Activated T-helper 1 cell treated with Interleukin-2 at 50 U/mL for 16 hours (primary cell): Measurements from ENCODE around the gene METRNL.
"Not testable (repeated sequence)": the region's sequence is repeated elsewhere in the genome, so short reads cannot be mapped to it uniquely, and the experiment has no call there.

Source experiments
- DNase-seq: peaks from one replicate; pipeline ENCODE4 v3.0.0-alpha.2; 2020; ENCODE audit warnings: low read depth

Gene METRNL

GRCh38 chr17:83140249-83140566 lies 60.8 kb downstream of the METRNL start:
- DNase-seq, result not testable (repeated sequence)

- DNase-seq, result no peak
Measured at GRCh38 chr17:83142619-83143018, 63.2 kb downstream of the METRNL start.

DNA sequence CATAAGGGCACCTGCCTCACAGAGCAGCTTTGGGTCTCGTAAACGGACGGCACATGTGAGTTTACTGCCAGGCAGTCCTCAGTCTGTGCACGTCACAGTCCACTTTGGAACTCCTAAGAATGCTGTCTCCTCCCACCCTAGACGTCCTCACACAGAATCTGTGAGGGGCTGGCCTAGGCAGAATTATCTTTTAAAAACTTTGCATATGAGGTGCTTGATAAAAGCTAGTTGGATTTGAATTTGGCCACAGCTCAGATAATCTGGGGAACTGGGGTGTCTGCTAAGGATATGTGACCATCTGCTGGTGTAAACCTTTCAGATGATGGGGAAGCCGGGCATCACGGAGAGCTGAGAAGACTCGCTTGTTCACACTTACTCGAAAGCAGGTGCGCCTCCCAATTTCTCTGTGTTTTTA lies 64.4 kb downstream of the METRNL start:
- DNase-seq, result no peak
